ENCODE results near the gene TADA2A. TPM values are rescaled to one million over a fixed set of nuclear protein-coding genes. Genes with fewer than 3 reads are reported as not detected.

TADA2A gene
- 10 to 100 TPM; 15.2 to 41.3 (median 28.7) TPM for total RNA-seq
- 10 to 100 TPM in 1 of 2 donors, 1 to 10 TPM in 1; 7.4 to 12.8 TPM for polyA plus RNA-seq
- 15.5 reads per million, percentile 45 among the genes with 10 or more reads in this experiment for total RNA-seq

- ChIA-PET CTCF (no interaction called here), POLR2A (interaction anchor here (0.5 to 0.7 kb wide), 2 partner anchors 10 to 202 kb away, joined by 3 to 4 read pairs; no protein-coding TSS in a partner anchor)
- DNase-seq (peak; percentile 52 to 86 (median 65)), ATAC-seq (peak; percentile 95)
- Histone ChIP-seq H3K9me3 (ENCODE audit: control insufficient read depth in 2 of 3, low read length in 3 of 3) (no peaks in the 10 kb centered on the region), H3K27me3 (ENCODE audit: control insufficient read depth in 2 of 2, insufficient read depth in 2 of 2, low read length in 2 of 2) (no peaks in the 10 kb centered on the region), H3K4me3 (ENCODE audit: low read length) (peak within 1 kb of the TSS; percentile 99), H3K4me1 (ENCODE audit: control insufficient read depth in 2 of 2, insufficient read depth in 2 of 2, low read length in 2 of 2) (peaks cover 5 to 11% of the 10 kb centered on the region in 2 donors), H3K36me3 (ENCODE audit: control insufficient read depth in 2 of 3, insufficient read depth in 3 of 3, low read length in 3 of 3) (peaks cover 0 to 12% (median 4%) of the 10 kb centered on the region in 3 experiments), H3K27ac (ENCODE audit: low read depth, low read length) (peak within 1 kb of the TSS; percentile 73)
- intact Hi-C loops (cut with micrococcal nuclease): loop anchor here (1.0 to 10.0 kb wide), 8 partner anchors 34 to 944 kb away; partner anchors contain the start of genes DUSP14 (in 1 of the 2), MRM1 (in 1 of the 2), SOCS7 (in 1 of the 2) and SYNRG (in 1 of the 2)
- H3K9me3 Mint-ChIP-seq: peaks cover 0 to 2% (median 0%) of the 10 kb centered on the region in 11 donors
- peak within 1 kb of the TSS; percentile 84 to 98 (median 90) for H3K27ac Mint-ChIP-seq
- peaks cover 15 to 55% (median 46%) of the 10 kb centered on the region in 7 donors for H3K4me1 Mint-ChIP-seq
- H3K4me3 Mint-ChIP-seq: peak within 1 kb of the TSS; percentile 94 to 98 (median 96)
- H3K36me3 Mint-ChIP-seq: peaks cover 0 to 21% (median 0%) of the 10 kb centered on the region in 5 donors
- no peaks in the 10 kb centered on the region for H3K27me3 Mint-ChIP-seq
Measured at GRCh38 chr17:37406635-37407461, at the start of gene TADA2A, which contains the start of gene ACACA. Gene TADA2A, plus strand, starts transcription at chr17:37406886. Its CDS starts 4,480 bp downstream, at chr17:37411366. Gene ACACA, minus strand, starts transcription at chr17:37406836. Its CDS starts 537 bp downstream, at chr17:37406299.

- peak overlapping the region; percentile 77 to 96 (median 91) for H3K4me3 Mint-ChIP-seq
- peak in 7 of 9 donors; percentile 1 to 52 (median 12) for DNase-seq
- H3K27ac ChIP-seq (ENCODE audit: low read depth, low read length): peak overlapping the region; percentile 67
- CTCF ChIA-PET: interaction anchor here (1.0 kb wide), 1 partner anchor 40 kb away, joined by 3 read pairs; no protein-coding TSS in a partner anchor
- POLR2A ChIA-PET: interaction anchor here (0.7 kb wide), 1 partner anchor 757 kb away, joined by 3 read pairs; the partner anchor contains the start of gene MRM1
- peaks cover 11 to 28% (median 23%) of the 10 kb centered on the region in 7 donors for H3K4me1 Mint-ChIP-seq
- no peaks in the 10 kb centered on the region for H3K9me3 ChIP-seq (ENCODE audit: control insufficient read depth in 2 of 3, low read length in 3 of 3)
- H3K27ac Mint-ChIP-seq: peak overlapping the region; percentile 62 to 94 (median 83)
- H3K27me3 Mint-ChIP-seq: no peaks in the 10 kb centered on the region
- ATAC-seq: no peak
- H3K27me3 ChIP-seq (ENCODE audit: control insufficient read depth in 2 of 2, insufficient read depth in 2 of 2, low read length in 2 of 2): no peaks in the 10 kb centered on the region
- H3K36me3 ChIP-seq (ENCODE audit: control insufficient read depth in 2 of 3, insufficient read depth in 3 of 3, low read length in 3 of 3): no peaks in the 10 kb centered on the region
- no peaks in the 10 kb centered on the region for H3K9me3 Mint-ChIP-seq
- peaks cover 6 to 14% of the 10 kb centered on the region in 2 donors for H3K4me1 ChIP-seq (ENCODE audit: control insufficient read depth in 2 of 2, insufficient read depth in 2 of 2, low read length in 2 of 2)
- H3K4me3 ChIP-seq (ENCODE audit: low read length): peak overlapping the region; percentile 80
- H3K36me3 Mint-ChIP-seq: no peaks in the 10 kb centered on the region
- intact Hi-C loops (cut with micrococcal nuclease): loop anchor here (2.0 to 5.0 kb wide), 3 partner anchors 49 to 811 kb away; partner anchors contain the start of genes ACACA (in 1 of the 2) and TADA2A (in 1 of the 2)
Measured at GRCh38 chr17:37358098-37358829, 48.4 kb upstream of the TADA2A start.

- H3K4me1 Mint-ChIP-seq: peaks cover 11 to 28% (median 23%) of the 10 kb centered on the region in 7 donors
- ATAC-seq: peak; percentile 97
- H3K9me3 Mint-ChIP-seq: no peaks in the 10 kb centered on the region
- H3K4me3 ChIP-seq (ENCODE audit: low read length): peak overlapping the region; percentile 80
- H3K27ac Mint-ChIP-seq: peak overlapping the region in 7 of 9 donors; percentile 80 to 92 (median 87)
- no peaks in the 10 kb centered on the region for H3K36me3 Mint-ChIP-seq
- ChIA-PET CTCF (interaction anchor here (0.5 to 1.0 kb wide), 2 partner anchors 11 to 39 kb away, joined by 3 read pairs; no protein-coding TSS in a partner anchor), POLR2A (interaction anchor here (0.7 kb wide), 1 partner anchor 758 kb away, joined by 3 read pairs; the partner anchor contains the start of gene MRM1)
- H3K27ac ChIP-seq (ENCODE audit: low read depth, low read length): peak overlapping the region; percentile 67
- H3K9me3 ChIP-seq (ENCODE audit: control insufficient read depth in 2 of 3, low read length in 3 of 3): no peaks in the 10 kb centered on the region
- peak overlapping the region; percentile 77 to 96 (median 91) for H3K4me3 Mint-ChIP-seq
- H3K27me3 ChIP-seq (ENCODE audit: control insufficient read depth in 2 of 2, insufficient read depth in 2 of 2, low read length in 2 of 2): no peaks in the 10 kb centered on the region
- intact Hi-C loops (cut with micrococcal nuclease): loop anchor here (1.0 to 5.0 kb wide), 7 partner anchors 14 to 812 kb away; partner anchors contain the start of genes ACACA (in 2 of the 2), TADA2A (in 2 of the 2), MRM1 (in 1 of the 2) and SYNRG (in 1 of the 2)
- peak; percentile 81 to 95 (median 85) for DNase-seq
- H3K4me1 ChIP-seq (ENCODE audit: control insufficient read depth in 2 of 2, insufficient read depth in 2 of 2, low read length in 2 of 2): peaks cover 6 to 14% of the 10 kb centered on the region in 2 donors
- H3K36me3 ChIP-seq (ENCODE audit: control insufficient read depth in 2 of 3, insufficient read depth in 3 of 3, low read length in 3 of 3): no peaks in the 10 kb centered on the region
- no peaks in the 10 kb centered on the region for H3K27me3 Mint-ChIP-seq
Measured at GRCh38 chr17:37358830-37359681, 47.6 kb upstream of the TADA2A start.

GRCh38 chr17:37359682-37360188 lies 47.0 kb upstream of the TADA2A start:
- H3K36me3 Mint-ChIP-seq: no peaks in the 10 kb centered on the region
- H3K27ac Mint-ChIP-seq: peak overlapping the region; percentile 37 to 92 (median 80)
- peak overlapping the region; percentile 80 for H3K4me3 ChIP-seq (ENCODE audit: low read length)
- ChIA-PET CTCF (interaction anchor here (0.5 to 0.6 kb wide), 2 partner anchors 12 to 126 kb away, joined by 3 read pairs; no protein-coding TSS in a partner anchor), POLR2A (no interaction called here)
- H3K9me3 Mint-ChIP-seq: no peaks in the 10 kb centered on the region
- peak overlapping the region; percentile 67 for H3K27ac ChIP-seq (ENCODE audit: low read depth, low read length)
- intact Hi-C loops (cut with micrococcal nuclease): loop anchor here (1.0 to 5.0 kb wide), 7 partner anchors 14 to 812 kb away; partner anchors contain the start of genes ACACA (in 2 of the 2), TADA2A (in 2 of the 2), MRM1 (in 1 of the 2) and SYNRG (in 1 of the 2)
- H3K27me3 Mint-ChIP-seq: no peaks in the 10 kb centered on the region
- no peaks in the 10 kb centered on the region for H3K9me3 ChIP-seq (ENCODE audit: control insufficient read depth in 2 of 3, low read length in 3 of 3)
- H3K27me3 ChIP-seq (ENCODE audit: control insufficient read depth in 2 of 2, insufficient read depth in 2 of 2, low read length in 2 of 2): no peaks in the 10 kb centered on the region
- ATAC-seq (no peak), DNase-seq (no peak)
- no peaks in the 10 kb centered on the region for H3K36me3 ChIP-seq (ENCODE audit: control insufficient read depth in 2 of 3, insufficient read depth in 3 of 3, low read length in 3 of 3)
- peaks cover 6 to 14% of the 10 kb centered on the region in 2 donors for H3K4me1 ChIP-seq (ENCODE audit: control insufficient read depth in 2 of 2, insufficient read depth in 2 of 2, low read length in 2 of 2)
- H3K4me1 Mint-ChIP-seq: peaks cover 11 to 25% (median 23%) of the 10 kb centered on the region in 7 donors
- peak overlapping the region; percentile 76 to 88 (median 82) for H3K4me3 Mint-ChIP-seq

GRCh38 chr17:37360632-37361031 lies 46.1 kb upstream of the TADA2A start:
- H3K27ac Mint-ChIP-seq: no peak overlapping the region
- ATAC-seq (no peak), DNase-seq (no peak)
- no peaks in the 10 kb centered on the region for H3K27me3 Mint-ChIP-seq
- ChIA-PET CTCF (interaction anchor here (0.6 kb wide), 1 partner anchor 440 kb away, joined by 3 read pairs; no protein-coding TSS in a partner anchor), POLR2A (no interaction called here)
- Histone ChIP-seq H3K9me3 (ENCODE audit: control insufficient read depth in 2 of 3, low read length in 3 of 3) (no peaks in the 10 kb centered on the region), H3K27me3 (ENCODE audit: control insufficient read depth in 2 of 2, insufficient read depth in 2 of 2, low read length in 2 of 2) (no peaks in the 10 kb centered on the region), H3K4me3 (ENCODE audit: low read length) (no peak overlapping the region), H3K4me1 (ENCODE audit: control insufficient read depth in 2 of 2, insufficient read depth in 2 of 2, low read length in 2 of 2) (peaks cover 6 to 14% of the 10 kb centered on the region in 2 donors), H3K27ac (ENCODE audit: low read depth, low read length) (no peak overlapping the region), H3K36me3 (ENCODE audit: control insufficient read depth in 2 of 3, insufficient read depth in 3 of 3, low read length in 3 of 3) (no peaks in the 10 kb centered on the region)
- no peaks in the 10 kb centered on the region for H3K9me3 Mint-ChIP-seq
- intact Hi-C loops (cut with micrococcal nuclease): no loop called here
- H3K4me1 Mint-ChIP-seq: peaks cover 11 to 25% (median 23%) of the 10 kb centered on the region in 7 donors
- H3K36me3 Mint-ChIP-seq: no peaks in the 10 kb centered on the region
- H3K4me3 Mint-ChIP-seq: peak overlapping the region in 1 of 10 donors; percentile 71
